ENCODE measurements around the gene IFI27L1.

Gene IFI27L1

GRCh38 chr14:94115631-94116030, 34.5 kb downstream of the IFI27L1 start:
- DNase-seq = no peak

GRCh38 chr14:94116701-94117100, 35.6 kb downstream of the IFI27L1 start:
- DNase-seq = no peak

GRCh38 chr14:94117856-94118255, 36.7 kb downstream of the IFI27L1 start:
- no peak for DNase-seq

GRCh38 chr14:94119071-94119470, 38.0 kb downstream of the IFI27L1 start:
- DNase-seq = no peak

GRCh38 chr14:94120667-94121340, 39.7 kb downstream of the IFI27L1 start:
- no peak for DNase-seq

- DNase-seq = no peak
Measured at GRCh38 chr14:94121485-94121884, 40.4 kb downstream of the IFI27L1 start.

GRCh38 chr14:94122438-94122837, 41.3 kb downstream of the IFI27L1 start:
- no peak for DNase-seq

GRCh38 chr14:94123296-94123695, 42.2 kb downstream of the IFI27L1 start:
- no peak for DNase-seq

- no peak for DNase-seq
Measured at GRCh38 chr14:94123868-94124267, 42.8 kb downstream of the IFI27L1 start.

- no peak for DNase-seq
Measured at GRCh38 chr14:94124582-94125377, 43.7 kb downstream of the IFI27L1 start.

GRCh38 chr14:94125659-94126418, 44.7 kb downstream of the IFI27L1 start:
- no peak for DNase-seq

GRCh38 chr14:94126419-94126677, 45.2 kb downstream of the IFI27L1 start:
- DNase-seq = no peak

- no peak for DNase-seq
Measured at GRCh38 chr14:94126800-94127199, 45.7 kb downstream of the IFI27L1 start.

- DNase-seq = no peak
Measured at GRCh38 chr14:94127330-94127729, 46.2 kb downstream of the IFI27L1 start.

GRCh38 chr14:94128216-94128839, 47.2 kb downstream of the IFI27L1 start:
- DNase-seq = no peak

GRCh38 chr14:94129111-94129757, 48.1 kb downstream of the IFI27L1 start, which contains the start of gene IFI27L2:
Gene IFI27L2 (minus strand): TSS chr14:94129604. CDS start chr14:94129564, 40 bp downstream.
- peak; percentile 48 to 55 for DNase-seq

- no peak for DNase-seq
Measured at GRCh38 chr14:94129758-94130414, 48.8 kb downstream of the IFI27L1 start.

GRCh38 chr14:94132285-94132887, 51.3 kb downstream of the IFI27L1 start:
- peak; percentile 53 to 63 for DNase-seq

- no peak for DNase-seq
Measured at GRCh38 chr14:94135476-94135875, 54.4 kb downstream of the IFI27L1 start.

- peak; percentile 85 to 88 for DNase-seq
Measured at GRCh38 chr14:94136575-94137331, 55.6 kb downstream of the IFI27L1 start.

- no peak for DNase-seq
Measured at GRCh38 chr14:94138251-94138650, 57.1 kb downstream of the IFI27L1 start.
